IPS DF 6.9 (cell line): Measurements from ENCODE around the gene CNTNAP2.

Experiments
- DNase-seq: peaks from one replicate; pipeline ENCODE4 v3.0.0-alpha.2; 2013; ENCODE audit warnings: low read depth, low spot score
- H3K27ac ChIP-seq: one replicate; pipeline ENCODE4 v1.5.1; 2013; ENCODE audit warnings: low read length, control low read depth
- H3K27me3 ChIP-seq: 2 replicates; pipeline ENCODE4 v1.6.1; 2013; ENCODE audit warnings: mild to moderate bottlenecking, low read length; ENCODE audit not compliant: control insufficient read depth, insufficient read depth
- H3K36me3 ChIP-seq: 2 replicates; pipeline ENCODE4 v1.6.1; 2013; ENCODE audit warnings: low read length; ENCODE audit not compliant: control insufficient read depth, insufficient read depth
- H3K4me1 ChIP-seq: 2 replicates; pipeline ENCODE4 v1.6.1; 2013; ENCODE audit warnings: low read length; ENCODE audit not compliant: control insufficient read depth, insufficient read depth
- H3K4me3 ChIP-seq: 2 replicates; pipeline ENCODE4 v1.5.1; 2013; ENCODE audit warnings: mild to moderate bottlenecking, low read length
- H3K9me3 ChIP-seq: 2 replicates; pipeline ENCODE4 v1.6.1; 2013; ENCODE audit warnings: low read length, inconsistent platforms; ENCODE audit not compliant: control insufficient read depth, insufficient read depth
- WGBS: extraction: QIAGEN DNeasy Blood & Tissue Kit; methylation state at CpG from one replicate; pipeline ENCODE4 v1.1.7; 2013; ENCODE audit warnings: mixed read lengths, missing lambda C conversion rate; ENCODE audit not compliant: insufficient read length, insufficient coverage; 5-methylcytosine and 5-hydroxymethylcytosine counted together

Gene CNTNAP2

GRCh38 chr7:147048864-147049263, 932.3 kb downstream of the CNTNAP2 start:
- WGBS: no CpG with 5 or more reads among the region's 5 CpGs
- no peaks in the 10 kb centered on the region for H3K27me3 ChIP-seq
- DNase-seq: no peak
- no peak overlapping the region for H3K4me3 ChIP-seq
- no peak overlapping the region for H3K27ac ChIP-seq
- H3K4me1 ChIP-seq: no peaks in the 10 kb centered on the region
- H3K36me3 ChIP-seq: no peaks in the 10 kb centered on the region
- H3K9me3 ChIP-seq: no peaks in the 10 kb centered on the region

- Histone ChIP-seq H3K36me3 (no peaks in the 10 kb centered on the region), H3K4me3 (no peak overlapping the region), H3K27ac (no peak overlapping the region), H3K27me3 (no peaks in the 10 kb centered on the region), H3K9me3 (no peaks in the 10 kb centered on the region), H3K4me1 (no peaks in the 10 kb centered on the region)
- no peak for DNase-seq
Measured at GRCh38 chr7:147052818-147053217, 936.2 kb downstream of the CNTNAP2 start.

- H3K4me1 ChIP-seq: no peaks in the 10 kb centered on the region
- DNase-seq: no peak
- no peak overlapping the region for H3K27ac ChIP-seq
- no peaks in the 10 kb centered on the region for H3K36me3 ChIP-seq
- H3K27me3 ChIP-seq: no peaks in the 10 kb centered on the region
- H3K4me3 ChIP-seq: no peak overlapping the region
- WGBS: no CpG with 5 or more reads among the region's 5 CpGs
- no peaks in the 10 kb centered on the region for H3K9me3 ChIP-seq
Measured at GRCh38 chr7:147053746-147054145, 937.1 kb downstream of the CNTNAP2 start.

- H3K27ac ChIP-seq: no peak overlapping the region
- H3K4me1 ChIP-seq: no peaks in the 10 kb centered on the region
- WGBS: no CpG with 5 or more reads among the region's 3 CpGs
- no peak overlapping the region for H3K4me3 ChIP-seq
- H3K9me3 ChIP-seq: no peaks in the 10 kb centered on the region
- H3K36me3 ChIP-seq: no peaks in the 10 kb centered on the region
- no peak for DNase-seq
- H3K27me3 ChIP-seq: no peaks in the 10 kb centered on the region
Measured at GRCh38 chr7:147060070-147060469, 943.5 kb downstream of the CNTNAP2 start.

- DNase-seq: no peak
- Histone ChIP-seq H3K4me1 (no peaks in the 10 kb centered on the region), H3K36me3 (no peaks in the 10 kb centered on the region), H3K27me3 (no peaks in the 10 kb centered on the region), H3K9me3 (no peaks in the 10 kb centered on the region), H3K4me3 (no peak overlapping the region), H3K27ac (no peak overlapping the region)
- no CpG with 5 or more reads among the region's 4 CpGs for WGBS
Measured at GRCh38 chr7:147062897-147063296, 946.3 kb downstream of the CNTNAP2 start.

- H3K4me1 ChIP-seq: no peaks in the 10 kb centered on the region
- no peak overlapping the region for H3K4me3 ChIP-seq
- no CpG with 5 or more reads among the region's 5 CpGs for WGBS
- H3K27me3 ChIP-seq: no peaks in the 10 kb centered on the region
- no peaks in the 10 kb centered on the region for H3K36me3 ChIP-seq
- no peak overlapping the region for H3K27ac ChIP-seq
- H3K9me3 ChIP-seq: no peaks in the 10 kb centered on the region
- DNase-seq: no peak
Measured at GRCh38 chr7:147068842-147069241, 952.2 kb downstream of the CNTNAP2 start.

DNA sequence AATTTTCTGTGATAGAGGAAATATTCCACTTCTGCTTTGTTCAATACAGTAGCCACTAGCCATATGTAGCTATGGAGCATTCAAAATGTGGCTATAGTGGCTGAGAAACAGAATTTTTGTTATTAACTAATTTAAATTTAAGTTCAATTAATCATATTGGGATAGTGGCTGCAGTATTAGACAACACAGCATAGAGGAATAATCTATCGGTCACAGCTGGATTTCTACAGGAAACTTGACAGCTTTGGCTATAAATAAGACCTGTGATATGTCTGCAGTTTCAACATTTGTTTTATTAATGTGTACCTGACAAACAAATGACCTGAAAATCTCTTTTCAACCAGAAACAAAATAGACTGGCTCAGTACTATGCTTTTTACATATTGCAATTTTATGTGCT, 953.2 kb downstream of the CNTNAP2 start:
- H3K9me3 ChIP-seq: no peaks in the 10 kb centered on the region
- no peak for DNase-seq
- WGBS: no CpG with 5 or more reads among the region's 1 CpG
- no peaks in the 10 kb centered on the region for H3K36me3 ChIP-seq
- no peak overlapping the region for H3K4me3 ChIP-seq
- H3K4me1 ChIP-seq: no peaks in the 10 kb centered on the region
- no peak overlapping the region for H3K27ac ChIP-seq
- H3K27me3 ChIP-seq: no peaks in the 10 kb centered on the region

- Histone ChIP-seq H3K4me1 (no peaks in the 10 kb centered on the region), H3K9me3 (no peaks in the 10 kb centered on the region), H3K27ac (no peak overlapping the region), H3K27me3 (no peaks in the 10 kb centered on the region), H3K4me3 (no peak overlapping the region), H3K36me3 (no peaks in the 10 kb centered on the region)
- DNase-seq: no peak
- WGBS: no CpG with 5 or more reads among the region's 1 CpG
Measured at GRCh38 chr7:147070886-147071285, 954.3 kb downstream of the CNTNAP2 start.

DNA sequence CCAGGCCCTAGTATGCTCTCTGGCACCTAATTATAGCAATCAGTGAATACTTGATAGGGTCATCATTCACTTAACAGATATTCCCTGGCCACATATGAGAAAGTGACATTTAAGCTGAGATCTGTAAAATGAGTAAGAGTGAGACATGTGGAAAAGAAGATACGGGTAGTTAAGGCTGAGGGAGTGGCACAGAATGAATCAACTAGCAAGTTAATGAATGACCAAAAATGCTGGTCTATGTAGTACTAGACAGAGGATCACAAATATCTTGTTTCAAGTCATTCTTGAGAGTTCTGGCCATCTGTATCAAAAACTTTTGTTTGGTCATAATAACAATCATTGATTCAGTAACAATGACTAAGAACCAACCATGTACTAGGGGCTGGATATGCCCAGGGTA, 954.9 kb downstream of the CNTNAP2 start:
- no peaks in the 10 kb centered on the region for H3K36me3 ChIP-seq
- no peak overlapping the region for H3K27ac ChIP-seq
- H3K4me1 ChIP-seq: no peaks in the 10 kb centered on the region
- no peaks in the 10 kb centered on the region for H3K27me3 ChIP-seq
- DNase-seq: no peak
- H3K9me3 ChIP-seq: no peaks in the 10 kb centered on the region
- WGBS: no CpG with 5 or more reads among the region's 1 CpG
- H3K4me3 ChIP-seq: no peak overlapping the region

DNA sequence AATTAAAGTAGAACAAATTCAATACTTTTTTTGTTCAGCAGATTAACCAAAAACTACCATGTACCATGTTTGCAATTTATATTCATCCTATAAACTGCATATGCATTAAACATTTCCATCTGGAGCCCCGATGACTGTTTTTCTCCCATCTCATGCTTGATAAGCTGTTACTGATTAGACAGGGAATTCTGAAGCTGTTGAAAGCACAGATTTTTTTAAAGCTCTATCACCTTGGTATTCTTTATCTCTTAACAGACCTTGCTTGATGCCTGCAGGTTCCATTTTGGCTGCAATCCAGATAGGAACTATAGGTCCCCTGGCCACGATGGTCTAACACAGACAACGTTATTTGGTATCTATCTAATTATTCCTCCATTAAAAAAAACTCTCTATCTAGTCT, 961.7 kb downstream of the CNTNAP2 start:
- no peak overlapping the region for H3K4me3 ChIP-seq
- WGBS: no CpG with 5 or more reads among the region's 3 CpGs
- H3K27ac ChIP-seq: no peak overlapping the region
- H3K36me3 ChIP-seq: no peaks in the 10 kb centered on the region
- no peak for DNase-seq
- H3K4me1 ChIP-seq: no peaks in the 10 kb centered on the region
- no peaks in the 10 kb centered on the region for H3K27me3 ChIP-seq
- H3K9me3 ChIP-seq: no peaks in the 10 kb centered on the region

DNA sequence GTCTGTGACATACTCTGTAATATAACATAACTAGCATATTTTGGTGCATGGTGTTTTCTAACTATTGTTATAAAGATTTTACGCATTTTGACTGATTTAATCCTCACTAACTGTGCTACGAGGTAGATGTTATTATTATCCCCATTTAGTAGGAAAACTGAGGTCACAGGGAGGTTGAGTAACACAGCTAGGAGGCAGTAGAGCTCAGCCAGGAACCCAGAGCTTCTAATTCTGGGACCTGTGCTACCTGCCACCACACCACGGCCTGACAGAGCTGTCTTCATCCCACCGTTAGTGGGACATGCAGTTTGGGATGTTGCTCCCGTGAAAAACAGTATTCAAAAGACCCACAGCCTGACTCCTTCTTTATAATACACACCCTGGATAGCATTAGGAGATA, 962.5 kb downstream of the CNTNAP2 start:
- WGBS: no CpG with 5 or more reads among the region's 5 CpGs
- H3K27ac ChIP-seq: no peak overlapping the region
- H3K27me3 ChIP-seq: no peaks in the 10 kb centered on the region
- H3K9me3 ChIP-seq: no peaks in the 10 kb centered on the region
- H3K36me3 ChIP-seq: no peaks in the 10 kb centered on the region
- H3K4me1 ChIP-seq: no peaks in the 10 kb centered on the region
- DNase-seq: no peak
- no peak overlapping the region for H3K4me3 ChIP-seq
